GM19240 (cell line): ENCODE data around the gene DAZ3.
"Not testable (repeated sequence)": the region's sequence is repeated elsewhere in the genome, so short reads cannot be mapped to it uniquely, and the experiment has no call there.

Experiments
- DNase-seq: peaks from one replicate; pipeline ENCODE4 v3.0.0; 2011; ENCODE audit warnings: low spot score; ENCODE audit not compliant: insufficient read length

DAZ3 gene, protein sequence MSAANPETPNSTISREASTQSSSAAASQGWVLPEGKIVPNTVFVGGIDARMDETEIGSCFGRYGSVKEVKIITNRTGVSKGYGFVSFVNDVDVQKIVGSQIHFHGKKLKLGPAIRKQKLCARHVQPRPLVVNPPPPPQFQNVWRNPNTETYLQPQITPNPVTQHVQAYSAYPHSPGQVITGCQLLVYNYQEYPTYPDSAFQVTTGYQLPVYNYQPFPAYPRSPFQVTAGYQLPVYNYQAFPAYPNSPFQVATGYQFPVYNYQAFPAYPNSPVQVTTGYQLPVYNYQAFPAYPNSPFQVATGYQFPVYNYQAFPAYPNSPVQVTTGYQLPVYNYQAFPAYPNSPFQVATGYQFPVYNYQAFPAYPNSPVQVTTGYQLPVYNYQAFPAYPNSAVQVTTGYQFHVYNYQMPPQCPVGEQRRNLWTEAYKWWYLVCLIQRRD

DNA sequence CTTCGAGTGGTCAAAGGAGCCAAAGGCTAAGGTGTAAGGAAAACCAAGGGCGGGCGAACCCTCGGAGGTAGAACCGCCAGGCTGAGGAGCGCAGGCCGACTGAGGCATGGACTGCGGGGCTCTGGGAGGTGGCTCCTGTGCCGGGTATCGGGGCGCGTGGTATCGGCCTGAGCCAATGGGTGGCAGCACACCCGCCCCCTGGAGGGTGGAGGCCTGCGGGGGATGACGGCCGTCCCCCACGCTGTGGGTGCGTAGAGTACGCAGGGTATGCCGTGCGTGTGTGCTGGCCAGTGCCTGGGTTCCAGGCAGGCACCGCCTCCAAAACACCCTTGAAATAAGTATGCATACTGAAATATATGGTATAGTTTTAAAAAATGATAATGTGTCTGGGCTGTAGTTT is at the start of gene DAZ3:
Gene DAZ3 (minus strand): TSS at position 101 of the 400 bp plus-strand sequence. CDS start 208 bp downstream, outside the sequence.
- not testable (repeated sequence) for DNase-seq

DNA sequence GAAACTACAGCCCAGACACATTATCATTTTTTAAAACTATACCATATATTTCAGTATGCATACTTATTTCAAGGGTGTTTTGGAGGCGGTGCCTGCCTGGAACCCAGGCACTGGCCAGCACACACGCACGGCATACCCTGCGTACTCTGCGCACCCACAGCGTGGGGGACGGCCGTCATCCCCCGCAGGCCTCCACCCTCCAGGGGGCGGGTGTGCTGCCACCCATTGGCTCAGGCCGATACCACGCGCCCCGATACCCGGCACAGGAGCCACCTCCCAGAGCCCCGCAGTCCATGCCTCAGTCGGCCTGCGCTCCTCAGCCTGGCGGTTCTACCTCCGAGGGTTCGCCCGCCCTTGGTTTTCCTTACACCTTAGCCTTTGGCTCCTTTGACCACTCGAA is 20.4 kb upstream of the DAZ3 start, which contains the start of gene DAZ4:
Gene DAZ4 (plus strand): TSS at position 301 of the 400 bp plus-strand sequence. CDS start 208 bp downstream, outside the sequence.
- not testable (repeated sequence) for DNase-seq

DNA sequence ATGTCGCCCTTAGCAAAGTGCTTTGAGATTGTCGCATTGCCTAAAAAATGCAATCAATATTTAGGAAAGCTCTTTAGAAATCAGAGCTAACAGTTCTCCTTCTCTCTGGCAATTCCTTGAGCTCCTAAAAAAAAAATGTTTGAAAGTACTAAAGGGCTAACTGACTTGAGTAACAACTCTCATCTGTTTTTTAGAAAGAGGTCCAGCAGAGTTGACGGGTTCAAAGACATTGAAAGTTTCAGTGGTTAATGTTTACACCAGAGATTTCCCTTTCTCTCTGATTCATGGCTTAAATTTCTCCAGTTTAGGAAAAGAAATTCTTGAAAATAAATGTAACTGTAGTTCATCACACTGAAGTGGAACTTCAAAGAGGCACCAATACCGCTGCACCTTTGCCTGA is 11.9 kb upstream of the DAZ3 start:
- not testable (repeated sequence) for DNase-seq

DNA sequence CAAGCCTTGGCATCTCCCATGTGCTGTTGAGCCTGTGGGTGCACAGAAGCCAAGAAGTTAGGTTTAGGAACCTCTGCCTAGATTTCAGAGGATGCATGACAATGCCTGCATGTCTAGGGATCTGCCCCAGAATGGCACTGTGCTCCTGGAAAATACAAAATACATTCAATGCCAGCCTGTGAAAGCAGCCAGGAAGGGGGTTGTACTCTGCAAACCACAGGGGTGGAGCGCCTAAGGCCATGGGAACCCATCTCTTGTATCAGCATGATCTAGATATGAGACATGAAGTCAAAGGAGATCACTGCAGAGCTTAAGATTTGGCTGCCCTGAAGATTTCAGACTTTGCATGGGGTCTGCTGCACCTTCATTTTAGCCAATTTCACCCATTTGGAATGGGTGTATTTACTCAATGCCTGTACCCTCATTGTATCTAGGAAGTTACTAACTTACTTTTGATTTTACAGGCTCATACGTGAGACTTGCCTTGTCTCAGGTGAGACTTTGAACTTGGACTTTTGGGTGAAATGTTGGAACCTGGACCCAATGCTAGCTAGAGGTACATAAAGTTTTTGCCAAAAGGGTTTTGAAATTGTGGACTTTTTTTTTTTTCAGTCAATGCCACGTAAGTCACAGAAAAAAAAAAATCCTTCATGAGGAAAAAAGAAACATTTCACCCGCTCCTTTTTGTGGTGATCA is 11.1 kb upstream of the DAZ3 start:
- not testable (repeated sequence) for DNase-seq

DNA sequence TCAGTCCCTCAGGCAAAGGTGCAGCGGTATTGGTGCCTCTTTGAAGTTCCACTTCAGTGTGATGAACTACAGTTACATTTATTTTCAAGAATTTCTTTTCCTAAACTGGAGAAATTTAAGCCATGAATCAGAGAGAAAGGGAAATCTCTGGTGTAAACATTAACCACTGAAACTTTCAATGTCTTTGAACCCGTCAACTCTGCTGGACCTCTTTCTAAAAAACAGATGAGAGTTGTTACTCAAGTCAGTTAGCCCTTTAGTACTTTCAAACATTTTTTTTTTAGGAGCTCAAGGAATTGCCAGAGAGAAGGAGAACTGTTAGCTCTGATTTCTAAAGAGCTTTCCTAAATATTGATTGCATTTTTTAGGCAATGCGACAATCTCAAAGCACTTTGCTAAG is 8.6 kb upstream of the DAZ3 start:
- not testable (repeated sequence) for DNase-seq
